Daoy (cell line): ENCODE measurements around the gene GCKR. TPM values are rescaled to one million over a fixed set of nuclear protein-coding genes. Genes with fewer than 3 reads are reported as not detected.

ENCODE experiments used
- DNase-seq: peaks from one replicate; pipeline ENCODE4 v3.0.0-alpha.2; 2015; ENCODE audit warnings: low read depth
- total RNA-seq: library from RNA; depleted of rRNA; stranded (reverse); fragments of >200 nt; shearing (Covaris generic); gene quantifications from 2 replicates; pipeline ENCODE4 v1.2.3, GENCODE V29; 2014; rRNA removed

The GCKR gene
- total RNA-seq, 1 experiment from 2014 or later = 0.29 TPM

DNA sequence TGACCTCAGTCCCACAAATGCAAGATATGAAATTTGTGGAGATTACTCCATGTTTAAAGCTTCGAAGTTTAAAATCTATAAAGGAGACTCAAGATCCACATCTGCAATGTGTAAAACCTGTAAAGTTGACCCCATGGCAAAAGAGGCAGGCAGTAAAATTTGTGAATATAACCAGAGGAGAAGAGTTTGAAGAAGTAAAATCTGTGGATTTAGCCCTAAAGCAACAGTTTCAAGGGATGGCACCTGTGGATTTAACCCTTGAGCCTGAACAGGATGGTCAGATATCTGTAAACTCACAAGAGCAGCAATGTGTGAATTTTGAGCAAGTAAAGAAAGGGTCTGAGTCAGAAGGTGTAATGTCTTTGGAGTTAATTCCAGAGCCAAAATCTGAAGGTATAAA, 75.0 kb downstream of the GCKR start:
- no peak for DNase-seq

DNA sequence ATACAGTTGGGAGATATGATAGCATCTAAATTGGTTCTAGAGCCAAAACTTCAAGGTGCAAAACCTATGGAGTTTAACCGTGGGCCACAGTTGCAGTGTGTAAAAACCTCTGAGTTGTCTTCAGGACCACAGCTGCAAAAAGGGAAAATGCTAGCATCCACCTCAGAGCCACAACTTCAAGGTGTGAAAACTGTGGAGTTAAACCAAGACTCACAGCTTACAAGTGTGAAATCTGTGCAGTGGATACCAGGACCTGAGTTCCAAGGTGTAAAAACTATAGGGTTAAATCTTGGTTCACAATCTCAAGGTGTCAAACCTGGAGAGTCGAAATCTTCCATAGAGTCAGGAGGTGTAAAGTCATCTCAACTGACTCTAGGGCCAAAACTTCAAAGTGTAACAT, 75.8 kb downstream of the GCKR start:
- no peak for DNase-seq

DNA sequence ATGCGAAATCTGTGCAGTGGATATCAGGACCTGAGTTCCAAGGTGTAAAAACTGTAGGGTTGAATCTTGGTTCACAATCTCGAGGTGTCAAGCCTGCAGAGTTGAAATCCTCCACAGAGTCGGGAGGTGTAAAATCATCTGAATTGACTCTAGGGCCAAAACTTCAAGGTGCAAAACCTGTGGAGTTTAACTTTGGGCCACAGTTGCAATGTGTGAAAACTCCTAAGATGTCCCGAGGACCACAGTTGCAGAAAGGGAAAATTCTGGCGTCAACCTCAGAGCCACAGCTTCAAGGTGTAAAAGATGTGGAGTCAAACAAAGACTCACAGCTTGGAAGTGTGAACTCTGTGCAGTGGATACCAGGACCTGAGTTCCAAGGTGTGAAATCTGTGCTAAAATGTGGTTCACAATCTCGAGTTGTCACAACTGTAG, 76.4 kb downstream of the GCKR start:
- DNase-seq = no peak

Other genes starting within 250 kb of the GCKR start
- 0.11 TPM in 1 of 2 replicates, not detected in the other for gene SLC30A3, start 233.8 kb upstream of the GCKR start, total RNA-seq
- gene DNAJC5G, start 221.4 kb upstream of the GCKR start, total RNA-seq = not detected in 2 replicates
- gene TRIM54, start 214.4 kb upstream of the GCKR start, total RNA-seq = not detected in 2 replicates
- gene UCN, start 188.4 kb upstream of the GCKR start, total RNA-seq = 0.11 TPM in 1 of 2 replicates, not detected in the other
- 58.5 and 62.8 TPM in 2 replicates for gene MPV17, start 173.7 kb upstream of the GCKR start, total RNA-seq
- 36.6 and 49.1 TPM in 2 replicates for gene GTF3C2, start 140.1 kb upstream of the GCKR start, total RNA-seq
- 40.3 and 49.1 TPM in 2 replicates for gene EIF2B4, start 126.5 kb upstream of the GCKR start, total RNA-seq
- gene SNX17, start 126.2 kb upstream of the GCKR start, total RNA-seq = 107 and 126 TPM in 2 replicates
- 4.0 and 5.5 TPM in 2 replicates for gene ZNF513, start 116.1 kb upstream of the GCKR start, total RNA-seq
- gene PPM1G, start 87.2 kb upstream of the GCKR start, total RNA-seq = 197 and 212 TPM in 2 replicates
- 126 and 134 TPM in 2 replicates for gene NRBP1, start 68.2 kb upstream of the GCKR start, total RNA-seq
- gene KRTCAP3, start 54.5 kb upstream of the GCKR start, total RNA-seq = not detected in 2 replicates
- 21.1 and 30.1 TPM in 2 replicates for gene IFT172, start 7.1 kb upstream of the GCKR start, total RNA-seq
- 1.9 and 3.7 TPM in 2 replicates for gene FNDC4, start 1.6 kb upstream of the GCKR start, total RNA-seq
- gene ZNF512, start 86.2 kb downstream of the GCKR start, total RNA-seq = 26.1 and 35.5 TPM in 2 replicates
- gene CCDC121, start 132.2 kb downstream of the GCKR start, total RNA-seq = 0.74 and 1.5 TPM in 2 replicates
- 64.6 and 71.0 TPM in 2 replicates for gene GPN1, start 132.2 kb downstream of the GCKR start, total RNA-seq
- 19.3 and 21.6 TPM in 2 replicates for gene SUPT7L, start 166.8 kb downstream of the GCKR start, total RNA-seq
- gene SLC4A1AP, start 167.1 kb downstream of the GCKR start, total RNA-seq = 46.3 and 51.6 TPM in 2 replicates